OCI-LY3 (cell line): ENCODE measurements around the gene USB1.

ENCODE experiments used
- EZH2phosphoT487 ChIP-seq: fragments of 200-600 bp; shearing (Covaris generic); IDR thresholded peaks from 2 replicates; pipeline ENCODE4 v1.6.1; 2018; ENCODE audit warnings: antibody characterized with exemption, mixed run types, low read depth
- TF ChIP-seq, protein P1 (sequence below): fragments of 200-600, 300-600 bp; sonication (generic); IDR thresholded peaks from 2 replicates; pipeline ENCODE4 v1.5.1; 2014; ENCODE audit warnings: antibody characterized with exemption, low read length, low read depth

DNA sequence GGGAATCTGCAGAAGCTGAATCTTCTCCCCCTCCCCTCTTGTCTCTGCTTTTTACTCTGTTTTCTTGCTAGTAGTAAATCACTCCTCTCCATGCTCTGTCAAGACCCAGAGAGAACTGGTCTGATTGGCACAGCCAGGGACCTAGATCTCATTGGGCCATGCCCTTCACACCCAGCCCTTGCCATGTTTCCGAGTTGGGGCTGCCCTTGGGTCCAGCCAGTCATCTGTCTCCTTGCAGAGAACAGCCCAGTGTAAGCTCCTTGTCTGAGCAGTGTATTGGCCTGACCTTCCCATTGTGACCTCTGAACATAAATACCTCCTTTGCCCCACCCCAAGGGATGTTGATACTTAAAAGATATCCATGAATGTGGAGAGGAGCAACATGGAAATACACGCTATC, 28.2 kb downstream of the USB1 start:
- TF ChIP-seq, protein P1, sequence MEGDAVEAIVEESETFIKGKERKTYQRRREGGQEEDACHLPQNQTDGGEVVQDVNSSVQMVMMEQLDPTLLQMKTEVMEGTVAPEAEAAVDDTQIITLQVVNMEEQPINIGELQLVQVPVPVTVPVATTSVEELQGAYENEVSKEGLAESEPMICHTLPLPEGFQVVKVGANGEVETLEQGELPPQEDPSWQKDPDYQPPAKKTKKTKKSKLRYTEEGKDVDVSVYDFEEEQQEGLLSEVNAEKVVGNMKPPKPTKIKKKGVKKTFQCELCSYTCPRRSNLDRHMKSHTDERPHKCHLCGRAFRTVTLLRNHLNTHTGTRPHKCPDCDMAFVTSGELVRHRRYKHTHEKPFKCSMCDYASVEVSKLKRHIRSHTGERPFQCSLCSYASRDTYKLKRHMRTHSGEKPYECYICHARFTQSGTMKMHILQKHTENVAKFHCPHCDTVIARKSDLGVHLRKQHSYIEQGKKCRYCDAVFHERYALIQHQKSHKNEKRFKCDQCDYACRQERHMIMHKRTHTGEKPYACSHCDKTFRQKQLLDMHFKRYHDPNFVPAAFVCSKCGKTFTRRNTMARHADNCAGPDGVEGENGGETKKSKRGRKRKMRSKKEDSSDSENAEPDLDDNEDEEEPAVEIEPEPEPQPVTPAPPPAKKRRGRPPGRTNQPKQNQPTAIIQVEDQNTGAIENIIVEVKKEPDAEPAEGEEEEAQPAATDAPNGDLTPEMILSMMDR, result no peak
- TF ChIP-seq EZH2phosphoT487, result no peak
